K562 (cell line): Measurements from ENCODE around the gene PAX5. TPM values are rescaled to one million over a fixed set of nuclear protein-coding genes. Genes with fewer than 3 reads are reported as not detected.

Source experiments
- ATAC-seq: fragments of 200-7000 bp; cut with Tn5 transposase; 3 replicates; pipeline ENCODE4 v1.9.1; 2020; ENCODE audit warnings: moderate library complexity
- BruUV-seq: library from RNA; stranded (reverse); fragments of 400-500 nt; replicated peaks from 2 replicates; lab custom pipeline; 2021; lab: Mats Ljungman, UMichigan
- CTCF ChIA-PET: fragments of 300-600 bp; formaldehyde crosslinking; extraction: SDS; loops from one replicate; lab custom pipeline; 2021; ENCODE audit warnings: low intra/inter-chr PET ratio; lab: Yijun Ruan, JAX
- POLR2A ChIA-PET: fragments of 300-600, 350-650 bp; sonication (Branson Sonifier 250); formaldehyde crosslinking; extraction: SDS; loops from one replicate; lab custom pipeline; 2021; ENCODE audit warnings: antibody characterized with exemption, inconsistent platforms; lab: Yijun Ruan, JAX
- DNase-seq, 4 experiments: peaks; one replicate each; pipeline versions ENCODE4 v3.0.0 to v3.0.0-alpha.2; 2011 to 2018; ENCODE audit warnings: low spot score in 3 of 4, mixed read lengths in 3 of 4; ENCODE audit errors: extremely low read depth in 1 of 4
- FAIRE-seq: peaks from 2 replicates; lab custom pipeline; 2011; peaks lifted over from hg19 to GRCh38; lab: Jason Lieb, UNC
- H2AFZ ChIP-seq: 2 replicates; pipeline ENCODE4 v1.6.0; 2011; ENCODE audit warnings: low read depth, low read length, control low read depth, inconsistent platforms
- H3K27ac ChIP-seq: fragments of 200-600 bp; 3 replicates; pipeline ENCODE4 v1.8.0; 2011; ENCODE audit warnings: low read depth, mild to moderate bottlenecking, control low read depth, inconsistent platforms, low read length, moderate library complexity, mixed read lengths; ENCODE audit errors: extremely low read depth
- H3K27me3 ChIP-seq, 2 experiments: fragments of 300-600 bp in 1 of 2; 2 replicates in 1 of 2; 3 replicates in 1 of 2; pipeline versions ENCODE4 v1.6.0 to v1.8.0; 2011; ENCODE audit warnings: inconsistent platforms in 2 of 2, low read length in 2 of 2, mild to moderate bottlenecking in 1 of 2, mixed read lengths in 1 of 2, moderate library complexity in 1 of 2; ENCODE audit not compliant: control insufficient read depth in 2 of 2, insufficient read depth in 2 of 2
- H3K36me3 ChIP-seq: fragments of 300-600 bp; 3 replicates; pipeline ENCODE4 v1.8.0; 2011; ENCODE audit warnings: mild to moderate bottlenecking, low read length, inconsistent platforms; ENCODE audit not compliant: control insufficient read depth, insufficient read depth
- H3K4me1 ChIP-seq, 2 experiments: fragments of 200-600 bp in 1 of 2; replicated peaks in 1 of 2; 2 replicates in 1 of 2; 3 replicates in 1 of 2; pipeline versions ENCODE4 v1.5.1 to v1.8.0; 2011; ENCODE audit warnings: inconsistent platforms in 2 of 2, low read length in 2 of 2, mild to moderate bottlenecking in 1 of 2, mixed read lengths in 1 of 2, moderate library complexity in 1 of 2; ENCODE audit not compliant: control insufficient read depth in 2 of 2, insufficient read depth in 2 of 2
- H3K4me2 ChIP-seq: 2 replicates; pipeline ENCODE4 v1.6.1; 2011; ENCODE audit warnings: low read length, control low read depth, inconsistent platforms, mixed read lengths; ENCODE audit not compliant: insufficient read depth
- H3K4me3 ChIP-seq: fragments of 200-600 bp; sonication (generic), shearing (Covaris generic); 2 replicates; pipeline ENCODE4 v1.5.1; 2016; ENCODE audit warnings: control low read depth, inconsistent platforms
- H3K79me2 ChIP-seq: fragments of 200-600 bp; 3 replicates; pipeline ENCODE4 v1.8.0; 2011; ENCODE audit warnings: low read length, inconsistent platforms; ENCODE audit not compliant: control insufficient read depth, insufficient read depth
- H3K9ac ChIP-seq, 2 experiments: 2 replicates each; pipeline versions ENCODE4 v1.6.0 to v1.6.1; 2011; ENCODE audit warnings: low read depth in 2 of 2, low read length in 2 of 2, control low read depth in 1 of 2, inconsistent platforms in 1 of 2, mild to moderate bottlenecking in 1 of 2, mixed read lengths in 1 of 2; ENCODE audit not compliant: insufficient read depth in 1 of 2
- H3K9me1 ChIP-seq: one replicate; pipeline ENCODE4 v1.6.0; 2011; ENCODE audit warnings: inconsistent platforms, mild to moderate bottlenecking, low read length, moderate library complexity; ENCODE audit not compliant: control insufficient read depth, insufficient read depth
- H3K9me3 ChIP-seq: replicated peaks from 2 replicates; pipeline ENCODE4 v1.5.1; 2011; ENCODE audit warnings: low read depth, low read length, inconsistent platforms; ENCODE audit not compliant: control insufficient read depth, insufficient read depth
- H4K20me1 ChIP-seq: replicated peaks from 2 replicates; pipeline ENCODE4 v1.6.1; 2011; ENCODE audit warnings: low read length, inconsistent platforms, mixed read lengths; ENCODE audit not compliant: control insufficient read depth, insufficient read depth
- ASH1L ChIP-seq: fragments of 450-650 bp; IDR thresholded peaks from 2 replicates; pipeline ENCODE4 v1.6.1; 2018; ENCODE audit warnings: borderline replicate concordance, mild to moderate bottlenecking, low read depth; ENCODE audit not compliant: partially characterized antibody
- CTCFL ChIP-seq: IDR thresholded peaks from 2 replicates; pipeline ENCODE4 v1.6.1; 2011; ENCODE audit warnings: borderline replicate concordance, low read depth, mild to moderate bottlenecking, moderate library complexity, low read length; ENCODE audit not compliant: insufficient read depth, poor library complexity, severe bottlenecking
- THAP7 ChIP-seq: fragments of 250-450 bp; sonication (Bioruptor Pico); IDR thresholded peaks from 2 replicates; pipeline ENCODE4 v1.5.0; 2021
- ZNF609 ChIP-seq: sonication (generic); formaldehyde crosslinking; IDR thresholded peaks from 2 replicates; pipeline ENCODE4 v1.8.1; 2023; ENCODE audit warnings: missing genetic modification reagents, mild to moderate bottlenecking, borderline replicate concordance
- WGBS: fragments of 100-300 bp; shearing (Covaris generic); methylation state at CpG from one replicate; pipeline ENCODE4 v1.1.6; 2016; ENCODE audit warnings: low coverage, mixed read lengths; ENCODE audit not compliant: insufficient coverage; ENCODE audit errors: missing lambda C conversion rate; 5-methylcytosine and 5-hydroxymethylcytosine counted together
- in situ Hi-C: fragments of 300-500 bp; cut with MboI; formaldehyde crosslinking; loops from 4 replicates; pipeline ENCODE4 v1.15.0; 2018; ENCODE audit warnings: inconsistent platforms, mixed read lengths
- intact Hi-C: fragments of 100-400 bp; cut with micrococcal nuclease; formaldehyde crosslinking; loops from 2 replicates; pipeline ENCODE4 v1.14.2; 2022
- polyA plus RNA-seq, 8 experiments: library from polyadenylated mRNA; depleted of rRNA in 4 of 8; stranded (reverse) in 5 of 8; unstranded in 3 of 8; fragments of >200 nt; fragmentation: Nextera tagmentation in 2 of 8; fragmentation: Illumina TruSeq in 1 of 8; extraction: Ambion mirVana in 2 of 8; extraction: Trizol in 1 of 8; gene quantifications; 2 replicates each; pipeline versions ENCODE4 v1.2.1 to v1.2.3, GENCODE V29; 2011 to 2014; ENCODE audit warnings: inconsistent platforms in 1 of 8, missing spikeins in 1 of 8
- total RNA-seq, 7 experiments: library from RNA; depleted of rRNA in 6 of 7; stranded (reverse); fragments of >200 nt in 6 of 7; fragmentation: Illumina TruSeq in 2 of 7; extraction: Trizol in 2 of 7; gene quantifications; 2 replicates each; pipeline versions ENCODE4 v1.2.1 to v1.2.3, GENCODE V29; 2011 to 2021; ENCODE audit warnings: low replicate concordance in 1 of 7

PAX5 gene
- total and polyA plus RNA-seq, 9 of the 15 experiments (the other 6 are each of a cell fraction or from before 2014, with no cell fraction given): 0.03 to 0.09 TPM; not detected in 7

- Histone ChIP-seq H2AFZ (no peak overlapping the region), H3K4me1 (peaks cover 0 to 42% of the 10 kb centered on the region in 2 experiments; a peak in 2 of 5 replicates), H3K27ac (no peak overlapping the region), H3K9me1 (no peaks in the 10 kb centered on the region), H4K20me1 (no peaks in the 10 kb centered on the region), H3K36me3 (no peaks in the 10 kb centered on the region), H3K27me3 (peaks cover 19 to 64% of the 10 kb centered on the region in 2 experiments; a peak in 3 of 5 replicates), H3K9ac (no peak overlapping the region), H3K9me3 (no peaks in the 10 kb centered on the region), H3K4me2 (no peak overlapping the region), H3K4me3 (no peak overlapping the region), H3K79me2 (no peaks in the 10 kb centered on the region)
- TF ChIP-seq CTCFL: peak; percentile 18
- no peak for TF ChIP-seq ASH1L
- no peak for TF ChIP-seq ZNF609 (CRISPR knock-in tag)
- TF ChIP-seq THAP7: no peak
- in situ Hi-C loops (no loop called here), intact Hi-C loops (no loop called here)
- ATAC-seq (no peak), DNase-seq (no peak), FAIRE-seq (no peak)
- ChIA-PET CTCF (no interaction called here), POLR2A (no interaction called here)
- no TSS peak for BruUV-seq
- 19% methylated on average over 6 of the region's 56 CpGs for WGBS
Observed at GRCh38 chr9:37034305-37034937, 353 bp upstream of the PAX5 start.
